Stimulated activated CD4-positive, alpha-beta T cell treated with anti-CD3 and anti-CD28 coated beads, Interleukin-12 subunit alpha, Interleukin-12 subunit beta, amount 100 ng/mL, for 4 hours (primary cell): Measurements from ENCODE around the gene SCARF1.
A peak's percentile ranks its signal among the peaks of the same experiment; 100 is the strongest.
"Not testable (repeated sequence)": the region's sequence is repeated elsewhere in the genome, so short reads cannot be mapped to it uniquely, and the experiment has no call there.

Experiments
- DNase-seq: peaks from one replicate; pipeline ENCODE4 v3.0.0-alpha.2; 2020

SCARF1 gene

GRCh38 chr17:1645207-1646171, at the start of gene SCARF1:
TSS of gene SCARF1 (minus strand) at chr17:1645732. CDS start at chr17:1645697, 35 bp downstream.
- DNase-seq: no peak

- no peak for DNase-seq
Observed at GRCh38 chr17:1693339-1693738, 47.8 kb upstream of the SCARF1 start.

GRCh38 chr17:1690544-1691221, 45.2 kb upstream of the SCARF1 start:
- no peak for DNase-seq

DNA sequence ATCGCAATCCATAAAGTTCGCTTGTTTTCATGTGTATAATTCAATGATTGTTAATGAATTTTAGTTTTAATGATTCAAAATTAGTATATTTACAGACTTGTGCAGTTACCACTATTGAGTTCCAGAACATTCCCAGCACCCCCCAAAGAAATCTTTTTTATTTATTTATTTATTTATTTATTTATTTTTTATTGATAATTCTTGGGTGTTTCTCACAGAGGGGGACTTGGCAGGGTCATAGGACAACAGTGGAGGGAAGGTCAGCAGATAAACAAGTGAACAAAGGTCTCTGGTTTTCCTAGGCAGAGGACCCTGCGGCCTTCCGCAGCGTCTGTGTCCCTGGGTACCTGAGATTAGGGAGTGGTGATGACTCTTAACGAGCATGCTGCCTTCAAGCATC, 42.9 kb upstream of the SCARF1 start:
- not testable (repeated sequence) for DNase-seq

GRCh38 chr17:1686086-1686485, 40.6 kb upstream of the SCARF1 start:
- no peak for DNase-seq

- peak; percentile 96 for DNase-seq
Observed at GRCh38 chr17:1684378-1685189, 39.1 kb upstream of the SCARF1 start, which contains the start of gene PRPF8. TSS of gene PRPF8 (minus strand) at chr17:1684867. CDS start at chr17:1684571, 296 bp downstream.

GRCh38 chr17:1683459-1683858, 37.9 kb upstream of the SCARF1 start:
- no peak for DNase-seq

- no peak for DNase-seq
Observed at GRCh38 chr17:1676401-1676800, 30.9 kb upstream of the SCARF1 start.

DNA sequence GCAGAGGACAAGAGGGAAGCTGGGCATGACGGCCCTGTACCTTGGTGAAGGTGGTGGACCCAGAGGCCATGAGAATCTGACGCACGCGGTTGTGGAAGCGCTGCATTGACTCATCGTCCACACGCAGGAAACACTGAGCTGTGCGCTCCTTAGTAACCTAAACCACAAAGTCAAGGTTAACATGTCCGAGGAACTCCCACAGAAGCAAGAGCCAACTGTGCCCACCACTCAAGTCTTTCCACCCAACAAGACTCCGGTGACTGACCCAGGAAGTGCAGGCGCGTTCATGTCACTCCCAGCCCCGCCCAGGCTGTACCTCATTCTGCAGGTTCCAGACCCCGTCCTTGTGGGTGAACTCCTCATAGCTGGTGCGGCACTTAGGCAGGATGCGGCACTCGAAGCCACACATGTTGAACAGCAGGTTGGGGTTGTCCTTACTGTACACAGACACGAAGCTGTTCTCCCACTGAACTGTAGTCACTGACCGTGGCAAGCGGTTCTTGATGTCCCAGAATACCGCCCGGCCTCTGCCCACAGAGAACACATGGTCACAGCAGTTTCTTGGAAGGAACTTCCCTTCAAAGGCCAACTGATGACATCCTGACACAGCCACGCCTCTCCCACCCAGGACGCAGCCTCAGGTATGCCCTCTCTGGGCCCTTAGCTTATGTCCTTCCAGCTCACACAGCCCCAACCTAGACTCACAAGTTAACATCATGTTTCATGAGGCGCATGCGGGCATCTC, 27.7 kb upstream of the SCARF1 start:
- no peak for DNase-seq

- DNase-seq: not testable (repeated sequence)
Observed at GRCh38 chr17:1663934-1664333, 18.4 kb upstream of the SCARF1 start.

- DNase-seq: no peak
Observed at GRCh38 chr17:1661045-1661444, 15.5 kb upstream of the SCARF1 start.

DNA sequence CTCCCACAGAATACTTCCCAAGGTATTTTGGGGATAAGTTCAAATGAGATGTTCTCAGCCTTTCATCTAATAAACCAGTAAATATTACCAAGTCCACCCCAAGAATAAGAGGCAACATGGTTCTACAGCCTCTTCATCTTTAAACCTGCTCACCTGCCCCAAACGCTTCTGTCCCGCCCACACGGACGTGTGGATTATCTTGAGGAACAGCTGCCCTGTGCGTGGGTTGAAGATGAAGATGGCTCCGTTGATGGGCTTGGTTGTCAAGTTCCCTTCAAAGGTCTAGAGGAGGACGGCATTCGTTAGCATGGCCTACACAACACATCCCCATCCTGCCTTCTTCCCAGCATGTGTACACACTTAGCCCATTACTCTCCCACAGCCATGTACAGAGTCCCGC, 12.6 kb upstream of the SCARF1 start:
- no peak for DNase-seq

DNA sequence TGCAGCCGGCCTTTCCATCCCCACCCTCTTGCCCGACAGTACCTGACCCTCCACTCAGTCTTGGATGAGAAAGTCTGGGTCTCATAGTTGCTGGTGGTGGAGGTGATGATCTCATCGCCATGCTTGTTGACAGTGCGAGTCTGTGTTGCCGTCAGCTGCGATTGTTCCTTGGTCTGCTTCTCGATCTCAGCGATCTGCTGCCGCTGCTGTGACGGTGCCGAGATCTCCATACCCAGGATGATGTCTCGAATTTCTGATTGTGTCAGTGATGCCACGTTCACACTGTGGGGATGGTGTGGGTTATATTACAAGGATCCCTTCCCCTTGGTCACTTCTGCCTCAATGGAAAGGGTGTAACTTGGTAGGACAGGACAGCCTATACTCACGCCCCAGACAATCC, 8.2 kb upstream of the SCARF1 start:
- no peak for DNase-seq

- DNase-seq: not testable (repeated sequence)
Observed at GRCh38 chr17:1652794-1653193, 7.3 kb upstream of the SCARF1 start.

DNA sequence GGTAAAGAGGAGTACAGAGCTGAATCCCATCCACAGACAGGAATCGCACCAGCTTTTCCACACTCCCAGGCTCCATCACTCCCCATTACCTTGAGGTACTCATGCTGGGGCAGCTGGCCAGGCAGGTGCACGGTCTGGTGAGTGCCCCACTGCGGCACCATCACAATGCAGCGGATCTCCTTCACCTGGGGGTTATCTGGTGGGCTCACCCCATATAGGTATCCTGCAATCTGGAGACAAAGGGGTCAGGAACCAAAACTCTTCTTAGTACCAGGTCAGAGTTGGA, 6.0 kb upstream of the SCARF1 start:
- no peak for DNase-seq

GRCh38 chr17:1650731-1651558, 5.4 kb upstream of the SCARF1 start:
- DNase-seq: no peak

GRCh38 chr17:1649844-1650501, 4.4 kb upstream of the SCARF1 start, which contains the start of gene RILP:
TSS of gene RILP (minus strand) at chr17:1649866. CDS start at chr17:1649804, 62 bp downstream.
- DNase-seq: no peak

- peak; percentile 94 for DNase-seq
Observed at GRCh38 chr17:1648963-1649843, 3.7 kb upstream of the SCARF1 start.

DNA sequence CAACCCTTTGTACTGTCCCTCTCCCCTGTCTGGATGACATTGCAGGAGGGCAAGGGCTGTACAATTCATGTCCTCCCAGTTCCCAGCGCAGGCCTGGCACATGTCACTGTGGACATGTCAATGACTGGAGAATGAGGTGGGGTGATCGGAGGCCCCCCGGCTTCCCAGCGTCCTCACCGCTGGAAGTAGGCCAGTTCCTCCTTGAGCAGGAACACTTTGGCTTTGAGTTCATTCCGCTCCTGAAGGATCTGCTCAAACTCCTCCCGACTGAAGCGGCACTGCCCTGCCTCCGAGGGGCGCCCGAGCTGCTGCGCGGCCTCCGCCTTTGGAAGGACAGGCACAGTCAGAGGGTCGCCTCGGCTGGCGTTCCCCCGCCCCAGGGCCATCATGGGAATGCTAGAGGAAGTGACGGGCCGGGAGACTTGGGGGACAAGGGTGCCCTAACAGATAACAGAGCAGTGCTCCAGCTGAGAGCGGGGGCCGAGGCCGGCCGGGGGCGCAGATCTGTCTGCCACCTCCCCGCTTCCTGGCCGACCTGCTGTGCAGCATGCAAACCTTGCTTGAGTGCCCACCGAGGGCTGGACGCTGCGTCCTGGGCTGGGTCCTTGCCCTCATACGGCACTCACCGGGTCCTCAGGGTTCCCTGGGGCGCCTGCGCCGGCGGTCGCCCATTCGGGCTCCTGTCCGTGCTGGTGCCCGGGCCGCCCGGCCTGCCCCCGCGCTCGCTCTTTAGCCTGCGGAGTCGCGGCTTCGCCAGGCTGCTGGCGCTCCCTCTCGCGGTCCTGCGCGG, 2.8 kb upstream of the SCARF1 start:
- DNase-seq: no peak
